Left forelimb (tissue), 1 donor: ENCODE data around the gene CCDC88B.

Experiments
- DNase-seq: peaks from one replicate; pipeline ENCODE4 v3.0.0-alpha.2; 2018; ENCODE audit warnings: low spot score

The CCDC88B gene

DNA sequence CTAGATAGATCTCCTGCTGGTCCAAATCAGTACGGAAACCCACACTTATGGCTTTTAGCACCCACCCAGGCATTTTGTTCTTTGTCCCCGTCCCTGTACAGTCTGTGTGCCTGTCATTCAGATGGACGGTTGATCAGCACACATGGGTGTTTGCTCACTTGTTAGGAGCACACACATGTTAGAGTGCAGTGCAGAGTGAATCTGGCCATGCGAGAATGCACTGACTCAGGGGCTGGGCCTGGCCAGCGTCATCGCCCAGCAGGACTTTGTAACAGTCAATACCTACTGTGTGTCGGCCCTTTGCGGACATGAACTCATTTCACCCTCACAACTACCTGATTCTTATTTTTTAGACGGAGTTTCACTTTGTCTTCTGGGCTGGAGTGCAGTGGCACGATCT lies 22.3 kb downstream of the CCDC88B start:
- no peak for DNase-seq

DNA sequence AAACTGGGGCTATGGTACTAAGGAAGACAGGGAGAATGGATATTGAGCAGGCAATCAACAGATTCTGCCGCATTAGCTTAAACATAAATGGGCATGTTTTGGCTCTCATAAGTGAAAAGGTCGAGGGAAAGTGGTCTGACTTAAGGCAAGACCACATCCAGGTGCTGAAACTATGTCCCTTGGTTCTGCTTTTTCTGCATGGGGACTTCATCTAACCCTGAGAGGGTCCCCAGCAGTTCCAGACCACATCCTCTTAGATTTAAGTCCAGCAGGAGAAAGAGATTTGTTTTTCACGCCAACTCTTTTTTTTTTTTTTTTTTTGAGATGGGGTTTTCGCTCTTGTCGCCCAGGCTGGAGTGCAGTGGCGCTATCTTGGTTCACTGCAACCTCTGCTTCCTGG lies 24.4 kb downstream of the CCDC88B start:
- DNase-seq, result no peak

DNA sequence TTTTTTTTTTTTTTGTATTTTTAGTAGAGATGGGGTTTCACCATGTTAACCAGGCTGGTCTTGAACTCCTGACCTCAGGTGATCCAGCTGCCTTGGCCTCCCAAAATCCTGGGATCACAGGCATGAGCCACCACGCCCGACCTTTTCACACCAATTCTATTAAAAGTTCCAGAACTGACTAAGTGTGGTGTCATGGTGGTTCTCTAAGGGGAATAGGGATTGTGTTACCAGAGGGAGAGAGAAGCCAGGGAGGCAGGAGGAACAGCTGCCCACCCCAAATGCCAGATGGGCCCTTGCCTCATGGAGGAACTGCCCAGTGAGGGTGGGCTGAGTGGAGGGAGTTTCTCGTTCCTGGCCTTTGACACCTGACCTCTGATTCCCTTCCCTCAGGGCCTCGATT lies 24.9 kb downstream of the CCDC88B start:
- DNase-seq, result no peak

DNA sequence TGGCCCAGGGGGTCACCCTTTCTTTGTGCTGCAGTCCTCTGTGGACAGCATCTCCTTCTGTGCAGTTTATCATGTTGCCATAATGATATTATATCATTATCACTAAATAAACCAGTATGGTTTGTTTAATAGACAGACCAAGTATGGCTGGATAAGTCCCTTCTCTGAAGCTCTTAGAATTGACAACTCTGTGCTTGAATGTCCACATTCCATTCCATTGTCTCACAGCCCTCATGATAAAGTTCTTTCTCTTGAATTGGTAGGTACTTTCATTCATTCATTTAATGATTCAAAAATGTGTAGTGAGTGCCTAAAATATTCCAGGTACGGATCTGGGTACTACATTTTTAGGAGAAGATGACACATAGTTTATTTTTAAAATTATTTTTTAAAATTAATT lies 26.7 kb downstream of the CCDC88B start:
- DNase-seq, result no peak

DNA sequence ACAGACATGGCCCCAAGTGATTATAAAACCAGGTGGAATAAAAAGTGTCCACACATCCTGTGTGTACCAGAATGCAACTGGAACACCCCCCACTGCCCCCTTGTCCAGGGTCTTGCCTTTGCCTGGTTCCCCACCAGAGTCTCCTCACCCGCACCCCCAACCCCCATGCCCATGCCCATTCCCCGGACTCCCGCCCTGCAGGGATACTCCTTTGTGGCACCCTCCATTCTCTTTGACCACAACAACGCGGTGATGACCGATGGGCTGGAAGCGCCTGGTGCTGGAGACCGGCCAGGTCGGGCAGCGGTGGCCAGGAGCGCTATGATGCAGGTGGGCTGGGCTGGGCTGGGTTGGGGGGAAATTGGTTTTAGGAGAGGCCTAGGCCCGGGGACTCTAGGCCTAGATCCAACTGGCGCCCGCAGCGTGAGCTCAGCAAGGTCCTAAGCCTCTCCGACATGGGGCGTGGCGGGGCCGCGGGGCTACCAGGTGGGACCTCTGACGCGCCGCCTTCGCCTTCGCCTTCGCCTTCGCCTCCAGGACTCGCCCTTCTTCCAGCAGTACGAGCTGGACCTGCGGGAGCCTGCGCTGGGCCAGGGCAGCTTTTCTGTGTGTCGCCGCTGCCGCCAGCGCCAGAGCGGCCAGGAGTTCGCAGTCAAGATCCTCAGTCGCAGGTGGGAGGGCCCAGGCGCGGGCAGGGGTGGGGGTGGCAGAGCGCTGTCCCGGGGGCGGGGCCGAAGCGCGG lies 28.1 kb downstream of the CCDC88B start:
- DNase-seq, result no peak

DNA sequence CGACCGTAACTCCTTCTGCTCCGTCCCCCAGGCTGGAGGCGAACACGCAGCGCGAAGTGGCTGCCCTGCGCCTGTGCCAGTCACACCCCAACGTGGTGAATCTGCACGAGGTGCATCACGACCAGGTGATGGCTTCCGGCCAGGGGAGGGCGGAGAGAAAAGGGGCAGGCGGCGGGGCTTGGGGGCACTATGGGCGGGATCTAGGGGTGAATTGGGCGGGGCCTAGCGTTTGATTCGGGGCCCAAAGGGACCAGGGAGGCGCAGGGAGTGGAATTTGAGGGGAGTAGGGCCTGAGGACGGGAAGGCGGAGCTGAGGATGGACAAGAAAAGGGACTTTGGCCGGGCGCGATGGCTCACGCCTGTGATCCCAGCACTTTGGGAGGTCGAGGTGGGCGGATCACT lies 28.7 kb downstream of the CCDC88B start:
- DNase-seq, result no peak

DNA sequence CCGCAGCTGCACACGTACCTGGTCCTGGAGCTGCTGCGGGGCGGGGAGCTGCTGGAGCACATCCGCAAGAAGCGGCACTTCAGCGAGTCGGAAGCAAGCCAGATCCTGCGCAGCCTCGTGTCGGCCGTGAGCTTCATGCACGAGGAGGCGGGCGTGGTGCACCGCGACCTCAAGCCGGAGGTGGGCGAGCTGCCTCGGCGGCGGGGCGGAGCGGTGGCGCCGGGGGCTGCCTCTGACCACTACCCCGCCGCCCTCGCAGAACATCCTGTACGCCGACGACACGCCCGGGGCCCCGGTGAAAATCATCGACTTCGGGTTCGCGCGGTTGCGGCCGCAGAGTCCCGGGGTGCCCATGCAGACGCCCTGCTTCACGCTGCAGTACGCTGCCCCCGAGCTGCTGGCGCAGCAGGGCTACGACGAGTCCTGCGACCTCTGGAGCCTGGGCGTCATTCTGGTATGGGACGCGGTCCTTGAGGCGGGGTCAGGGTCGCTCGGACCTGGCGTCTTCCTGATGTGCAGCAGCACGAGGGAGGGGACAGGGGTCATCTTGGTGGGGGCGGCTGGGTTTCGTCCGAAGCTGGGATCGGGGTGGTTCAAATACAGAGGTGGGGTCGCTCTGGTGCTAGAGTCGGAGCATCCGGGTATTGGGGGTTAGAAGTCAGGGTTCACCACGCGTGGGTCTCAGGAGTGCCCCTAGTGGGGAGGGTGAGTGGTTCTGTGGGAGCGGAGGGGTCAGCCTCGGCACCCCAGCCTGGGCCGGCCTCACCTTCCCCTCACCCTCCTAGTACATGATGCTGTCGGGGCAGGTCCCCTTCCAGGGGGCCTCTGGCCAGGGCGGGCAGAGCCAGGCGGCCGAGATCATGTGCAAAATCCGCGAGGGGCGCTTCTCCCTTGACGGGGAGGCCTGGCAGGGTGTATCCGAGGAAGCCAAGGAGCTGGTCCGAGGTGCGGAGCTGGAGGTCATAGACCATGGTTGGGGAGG lies 29.7 kb downstream of the CCDC88B start:
- no peak for DNase-seq

DNA sequence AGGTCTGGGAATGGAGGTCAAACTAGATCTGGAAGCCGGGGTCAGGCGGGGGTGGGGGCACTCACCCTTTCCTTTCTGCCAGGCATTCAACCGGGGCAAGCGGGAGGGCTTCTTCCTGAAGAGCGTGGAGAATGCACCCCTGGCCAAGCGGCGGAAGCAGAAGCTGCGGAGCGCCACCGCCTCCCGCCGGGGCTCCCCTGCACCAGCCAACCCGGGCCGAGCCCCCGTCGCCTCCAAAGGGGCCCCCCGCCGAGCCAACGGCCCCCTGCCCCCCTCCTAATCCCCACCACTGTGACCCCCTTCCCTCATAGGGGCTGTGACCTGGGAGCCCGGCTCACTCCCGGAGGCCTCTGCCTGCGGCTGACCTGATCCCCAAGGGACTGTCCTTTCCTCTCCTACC lies 31.2 kb downstream of the CCDC88B start:
- DNase-seq, result no peak

DNA sequence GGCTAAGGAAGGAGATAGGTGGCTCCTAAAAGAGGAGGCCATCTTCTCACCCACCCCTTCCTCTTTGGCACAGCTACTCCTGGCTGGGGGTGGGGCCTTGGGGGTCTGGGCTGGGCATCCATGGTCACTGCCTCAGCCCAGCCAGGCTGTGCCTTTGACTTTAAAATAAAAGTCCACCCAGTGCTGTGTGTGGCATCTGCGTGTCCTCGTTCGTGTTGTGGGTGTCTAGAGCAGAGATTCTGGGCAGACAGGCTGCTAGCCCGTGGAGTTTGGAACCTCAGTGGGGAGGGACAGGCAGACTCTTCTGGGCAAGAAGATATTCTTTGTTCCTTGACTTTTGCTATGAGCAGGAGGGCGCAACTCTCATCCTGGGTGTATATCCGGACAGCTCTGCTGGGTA lies 32.0 kb downstream of the CCDC88B start:
- DNase-seq, result no peak

DNA sequence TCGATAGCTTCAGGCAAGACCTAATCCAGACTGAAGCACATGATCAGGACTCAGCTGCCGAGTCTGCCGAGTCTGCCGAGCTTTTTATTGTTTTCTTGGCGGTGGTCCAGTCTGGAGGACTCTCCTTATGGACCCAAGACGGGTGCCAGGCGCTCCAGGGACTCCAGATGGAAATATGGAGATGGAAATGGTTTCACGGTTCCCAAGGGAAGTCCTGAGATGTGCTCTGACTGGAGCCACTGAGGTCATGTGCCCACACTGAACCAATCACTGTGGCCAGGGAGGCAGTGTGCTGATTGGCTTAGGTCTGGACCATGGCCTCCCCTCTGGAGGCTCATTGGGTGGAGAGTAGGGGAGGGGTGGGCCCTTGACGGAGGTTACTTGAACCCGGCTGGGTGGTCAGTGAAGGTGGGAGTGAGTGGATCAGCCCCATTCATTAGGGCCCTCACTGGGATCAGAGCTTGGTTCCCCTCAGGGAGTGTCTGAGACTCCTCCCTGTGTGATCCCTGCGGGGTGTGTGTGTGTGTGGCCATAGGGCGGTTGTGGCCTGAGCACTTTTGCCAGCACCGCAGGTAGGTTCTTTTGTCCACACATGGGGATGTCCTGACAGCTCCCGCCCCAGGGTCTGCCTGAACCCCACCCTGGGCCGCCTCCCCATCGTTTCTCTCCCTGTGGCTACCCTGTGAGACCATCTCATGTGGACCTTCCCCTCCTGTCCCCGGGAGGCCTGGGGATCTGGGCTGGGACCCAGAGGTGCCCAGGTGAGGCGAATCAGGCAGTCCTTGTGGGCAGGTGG lies 33.0 kb downstream of the CCDC88B start:
- DNase-seq, result no peak

DNA sequence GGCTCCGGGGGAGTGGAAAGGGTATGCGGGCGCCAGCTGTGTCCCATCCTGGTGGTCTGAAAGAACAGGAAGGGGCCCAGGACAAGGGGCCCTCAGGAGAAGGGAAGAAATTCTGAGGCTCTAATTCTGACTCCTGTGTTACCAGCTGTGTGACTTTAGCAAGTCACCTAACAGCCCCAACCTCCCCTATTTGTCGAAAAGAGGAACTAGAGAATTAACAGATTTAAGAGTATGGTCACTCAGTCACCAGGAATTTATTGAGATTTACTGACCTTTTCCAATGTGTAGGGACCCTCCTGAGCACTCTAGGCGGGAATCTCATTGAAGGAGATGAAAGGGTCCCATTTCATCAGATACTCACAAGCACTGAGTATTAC lies 33.6 kb downstream of the CCDC88B start:
- DNase-seq, result no peak

DNA sequence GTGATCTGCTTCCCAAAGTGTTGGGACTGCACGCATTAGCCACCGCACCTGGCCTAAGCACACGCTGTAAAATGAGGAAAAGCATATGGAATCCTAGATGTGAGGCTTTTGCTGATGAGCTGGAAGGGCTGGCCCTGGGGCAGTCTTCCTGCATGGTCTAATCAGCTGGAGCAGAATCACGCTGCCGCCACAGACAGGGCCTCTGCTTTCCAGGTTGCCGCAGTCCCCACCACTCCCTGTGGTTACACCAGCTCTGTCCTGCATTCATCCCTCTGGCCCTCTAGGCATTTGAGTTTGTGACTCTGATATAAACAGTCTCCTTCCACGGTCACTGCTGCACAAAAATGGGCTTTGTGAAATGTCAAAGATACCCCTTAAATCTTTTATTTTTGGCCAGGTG lies 36.1 kb downstream of the CCDC88B start:
- no peak for DNase-seq

DNA sequence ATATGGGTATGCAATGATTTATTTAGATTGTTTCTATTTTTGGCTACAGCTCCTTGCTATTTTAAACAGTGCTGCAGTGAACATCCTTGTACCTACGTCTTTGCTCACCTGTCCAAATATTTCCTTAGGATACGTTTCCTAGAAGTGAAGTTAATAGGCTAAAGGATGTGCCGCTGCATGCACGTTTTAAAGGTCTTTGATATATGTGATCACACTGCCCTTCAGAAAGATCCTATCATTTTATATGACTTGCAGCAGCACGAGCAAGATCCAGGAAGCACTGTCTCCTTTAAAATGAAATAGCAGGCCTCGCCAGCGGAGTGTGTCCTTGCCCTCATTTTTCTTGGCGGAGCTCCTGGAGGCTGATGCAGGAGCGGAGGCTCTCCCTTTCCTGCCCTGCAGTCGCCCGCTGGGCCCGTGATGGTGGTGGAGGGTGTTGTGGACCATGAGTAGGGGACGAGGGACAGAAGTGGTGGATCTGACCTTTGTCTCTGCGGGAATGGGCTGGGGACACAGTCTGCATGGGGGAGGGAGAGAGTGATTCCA lies 38.4 kb downstream of the CCDC88B start:
- no peak for DNase-seq

DNA sequence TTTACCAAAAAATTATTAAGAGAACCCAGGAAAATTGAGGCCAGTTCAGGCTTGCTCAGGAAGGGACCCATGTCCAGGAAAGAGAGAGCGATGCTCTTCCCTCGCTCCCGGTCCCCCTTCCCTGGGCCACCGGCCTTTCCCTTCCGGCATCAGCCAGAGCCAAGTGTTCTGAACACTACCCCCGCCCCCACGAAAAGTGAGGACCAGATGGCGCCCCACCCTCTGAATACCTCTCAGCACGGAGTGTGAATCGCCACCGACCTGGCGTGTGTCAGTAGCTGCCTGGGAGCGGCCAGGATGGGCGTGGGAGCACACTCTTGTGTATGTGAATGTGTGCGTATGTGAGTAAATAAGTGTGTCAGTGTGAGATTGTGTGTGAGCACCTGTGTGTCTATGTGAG lies 39.2 kb downstream of the CCDC88B start:
- DNase-seq, result no peak

DNA sequence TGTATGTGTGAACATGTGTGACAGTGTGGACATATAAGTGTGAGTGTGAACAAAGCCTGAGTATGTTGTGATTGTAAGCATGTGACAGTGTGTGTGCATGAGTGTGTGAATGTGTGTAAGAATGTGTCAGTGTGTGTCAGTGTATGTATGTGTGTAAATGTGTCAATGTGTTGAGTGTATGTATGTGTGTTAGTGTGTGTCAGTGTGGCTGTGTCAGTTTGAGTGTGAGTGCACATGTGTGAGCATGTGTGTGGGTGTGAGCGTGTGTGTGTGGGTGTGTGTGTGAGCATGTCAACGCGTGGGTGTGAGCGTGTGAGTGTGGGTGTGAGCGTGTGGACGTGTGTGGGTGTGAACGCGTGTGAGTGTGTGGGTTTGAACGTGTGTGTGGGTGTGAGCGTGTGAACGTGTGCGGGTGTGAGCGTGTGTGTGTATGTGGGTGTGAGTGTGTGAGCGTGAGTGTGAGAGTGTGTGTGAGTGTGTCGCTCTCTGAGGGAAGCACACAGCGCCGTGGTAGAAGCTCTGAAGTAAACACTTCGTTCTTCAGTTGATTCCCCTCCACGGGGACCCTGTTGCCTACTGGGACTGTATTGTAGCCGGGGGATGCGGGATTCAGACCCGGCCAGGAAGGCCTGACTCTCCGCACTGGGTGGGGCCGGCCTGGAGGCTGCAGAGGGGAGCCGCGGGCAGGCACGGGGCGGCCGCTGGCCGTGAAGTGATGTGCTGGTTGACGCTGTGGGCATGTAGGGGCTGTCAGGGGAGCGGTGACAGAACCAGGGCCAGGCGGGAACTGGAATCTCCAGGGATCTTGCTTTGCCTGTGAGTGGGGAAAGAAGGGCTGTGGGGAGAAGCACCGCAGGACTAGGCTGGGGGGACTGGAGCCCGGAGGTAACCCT lies 40.1 kb downstream of the CCDC88B start:
- no peak for DNase-seq

DNA sequence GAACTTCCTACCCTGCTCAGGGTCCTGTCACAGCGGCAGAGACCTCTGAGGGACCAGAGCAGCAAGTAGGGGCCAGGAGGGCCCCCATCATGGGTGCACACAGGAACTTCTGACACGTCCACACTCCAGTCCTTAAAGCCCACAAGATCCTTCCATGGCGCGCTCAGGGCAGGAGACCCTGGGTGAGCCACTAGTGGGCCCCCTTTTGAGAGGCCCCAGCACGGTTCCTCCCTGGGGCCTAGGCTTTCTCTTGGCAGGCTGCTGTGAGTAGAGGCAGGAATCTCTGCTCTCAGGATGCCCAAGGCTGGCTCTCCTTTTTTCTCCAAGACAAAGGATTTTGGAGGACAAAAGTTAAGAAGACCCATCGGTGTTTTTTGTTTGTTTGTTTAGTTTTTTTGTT lies 41.3 kb downstream of the CCDC88B start:
- no peak for DNase-seq

DNA sequence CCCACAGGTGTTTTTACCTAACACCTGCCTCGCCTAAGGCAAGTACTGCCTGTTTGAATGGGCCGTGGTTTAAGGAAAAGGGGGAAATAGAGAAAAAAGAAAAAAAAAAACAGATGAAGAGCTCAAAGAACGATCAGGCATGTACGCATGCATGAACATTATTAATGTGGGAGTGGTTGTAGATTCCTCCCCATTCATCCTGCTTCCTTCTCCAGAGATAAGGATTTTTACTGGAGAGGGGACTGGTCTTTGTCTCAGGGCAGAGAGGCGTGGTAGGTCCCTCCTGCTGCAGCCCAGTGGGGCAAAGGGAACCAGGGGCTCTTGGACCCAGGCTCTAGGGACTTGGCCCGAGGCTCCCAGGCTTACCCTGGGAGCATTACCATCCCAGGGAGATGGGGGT lies 42.0 kb downstream of the CCDC88B start:
- DNase-seq, result no peak

DNA sequence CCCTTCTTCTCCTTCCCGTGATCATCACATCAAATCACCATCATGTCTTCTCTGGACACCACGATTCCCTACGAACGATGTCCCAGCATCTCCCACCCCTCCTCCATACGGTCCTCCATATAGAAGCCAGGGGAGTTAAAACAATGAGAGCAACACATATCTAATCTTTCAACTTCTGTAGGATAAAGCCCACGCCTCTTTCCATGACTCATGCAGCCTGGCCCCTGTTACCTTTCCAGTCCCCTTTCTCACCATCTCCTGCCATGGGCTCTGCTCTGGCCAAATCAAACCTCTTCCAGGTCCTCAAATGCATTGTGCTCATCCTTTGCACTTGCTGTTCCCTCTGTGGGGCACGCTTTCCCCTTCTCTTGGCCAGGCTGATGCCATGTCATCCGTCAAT lies 42.6 kb downstream of the CCDC88B start:
- DNase-seq, result no peak

DNA sequence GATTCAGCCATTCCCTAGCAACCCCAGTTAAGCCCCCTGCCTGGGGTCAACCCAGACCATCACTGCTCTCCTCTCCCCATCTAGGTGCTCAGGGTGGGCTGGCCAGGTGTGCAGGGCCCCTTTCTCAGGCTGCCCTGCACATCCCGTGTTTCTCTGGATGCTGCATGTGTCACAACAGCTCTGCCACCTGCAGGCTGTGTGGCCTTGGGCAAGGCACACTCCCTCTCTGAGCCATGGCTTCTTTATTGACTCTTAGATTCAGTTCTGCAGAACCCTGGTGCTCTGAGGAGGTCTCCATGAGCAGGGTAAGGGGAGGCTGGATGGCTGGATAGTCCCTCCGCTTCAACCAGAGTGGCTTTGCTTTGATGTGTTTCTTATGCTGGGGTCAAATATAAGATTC lies 43.6 kb downstream of the CCDC88B start:
- no peak for DNase-seq

DNA sequence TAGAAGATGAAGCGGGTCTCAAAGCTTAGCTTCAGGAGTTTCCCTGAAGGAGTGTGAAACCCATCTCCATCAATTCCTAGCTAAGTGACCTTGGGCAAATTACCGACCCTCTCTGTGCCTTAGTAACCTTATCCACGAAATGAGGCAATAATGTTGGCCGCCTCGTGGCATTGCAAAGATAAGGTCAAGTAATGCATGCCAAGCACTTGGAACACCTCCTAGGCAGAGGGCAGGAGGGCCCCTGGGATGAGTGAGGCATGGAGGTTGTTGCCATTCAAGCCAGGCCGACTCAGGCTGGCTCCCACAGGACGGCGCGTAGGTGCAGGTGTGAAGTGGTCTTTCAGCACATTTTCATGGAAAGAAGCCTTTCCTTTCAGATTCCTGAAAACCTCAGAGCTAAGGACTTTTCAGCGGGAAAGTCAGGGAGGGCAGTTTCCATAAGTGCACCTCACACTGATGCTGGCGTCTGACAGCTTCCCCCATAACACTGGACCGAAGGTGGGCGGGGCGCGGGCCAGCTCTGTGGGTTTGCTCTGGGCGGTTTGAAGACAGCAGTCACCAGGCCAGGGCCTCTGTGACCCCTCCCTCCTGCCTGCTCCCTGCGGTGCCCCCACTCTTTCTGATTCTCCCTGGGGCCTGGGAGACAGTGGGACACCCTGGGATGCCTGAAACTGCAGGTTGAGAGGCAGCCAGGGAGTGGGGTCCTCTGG lies 44.2 kb downstream of the CCDC88B start:
- no peak for DNase-seq
